ENCODE data around the gene EPS8L1. TPM values are rescaled to one million over a fixed set of nuclear protein-coding genes. Genes with fewer than 3 reads are reported as not detected.
"Not testable (repeated sequence)": the region's sequence is repeated elsewhere in the genome, so short reads cannot be mapped to it uniquely, and the experiment has no call there.

Gene EPS8L1
- total and polyA plus RNA-seq, 8 donors = 5.3 to 37.5 (median 14.3) TPM

DNA sequence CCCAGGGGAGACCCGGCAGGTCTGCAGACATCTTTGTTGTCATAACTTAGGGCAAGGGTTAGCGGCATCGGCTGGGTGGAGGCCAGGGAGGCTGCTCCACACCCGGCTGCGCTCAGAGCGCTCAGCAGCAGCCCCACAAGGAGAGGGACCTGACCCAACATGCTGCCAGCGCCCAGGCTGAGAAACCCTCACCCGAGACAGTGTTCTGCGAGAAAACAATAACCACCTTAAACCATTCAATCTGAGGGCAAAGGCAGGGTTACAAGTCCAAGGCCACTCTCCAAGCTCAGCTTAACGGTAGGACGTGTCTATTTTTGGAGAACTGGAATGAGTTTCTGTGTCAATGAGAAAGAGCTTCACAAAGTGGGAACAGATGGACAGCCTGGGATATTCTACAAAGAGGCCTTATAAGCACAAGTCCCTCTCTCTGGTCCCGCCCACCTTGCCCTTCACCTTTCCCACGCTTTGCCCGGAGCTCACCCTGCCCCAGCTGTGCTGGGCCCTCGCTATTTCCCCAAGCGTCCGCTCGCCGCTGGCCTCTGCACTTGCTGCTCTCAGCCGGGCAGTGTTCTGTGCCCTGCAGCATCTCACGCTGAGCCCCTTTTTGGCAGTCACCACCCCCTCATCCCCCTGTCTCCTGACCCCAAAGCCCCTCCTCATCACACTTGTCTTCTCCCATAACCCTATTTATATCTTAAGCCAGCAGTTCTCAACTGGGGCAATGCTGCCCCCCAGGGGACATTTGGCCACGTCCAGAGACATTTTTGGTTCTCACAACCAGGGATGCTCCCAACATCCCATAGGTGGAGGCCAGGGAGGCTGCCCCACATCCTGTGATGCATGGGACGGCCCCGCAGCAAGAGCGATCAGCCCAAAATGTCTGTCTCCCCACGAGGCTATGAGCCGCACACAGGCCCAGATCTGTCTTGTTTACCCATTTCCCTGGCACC is 24.2 kb downstream of the EPS8L1 start:
- Histone ChIP-seq H3K9me3 (no peaks in the 10 kb centered on the region), H3K27me3 (no peaks in the 10 kb centered on the region), H3K36me3 (peaks cover 0 to 79% of the 10 kb centered on the region in 2 donors), H3K27ac (no peak overlapping the region), H3K4me3 (no peak overlapping the region), H3K4me1 (peaks cover 0 to 8% of the 10 kb centered on the region in 2 donors)
- DNase-seq (no peak), ATAC-seq (no peak)
- intact Hi-C loops (cut with DNase I) = no loop called here
- TF ChIP-seq CTCF (IDR thresholded peaks at IDR 0.05) = no peak

DNA sequence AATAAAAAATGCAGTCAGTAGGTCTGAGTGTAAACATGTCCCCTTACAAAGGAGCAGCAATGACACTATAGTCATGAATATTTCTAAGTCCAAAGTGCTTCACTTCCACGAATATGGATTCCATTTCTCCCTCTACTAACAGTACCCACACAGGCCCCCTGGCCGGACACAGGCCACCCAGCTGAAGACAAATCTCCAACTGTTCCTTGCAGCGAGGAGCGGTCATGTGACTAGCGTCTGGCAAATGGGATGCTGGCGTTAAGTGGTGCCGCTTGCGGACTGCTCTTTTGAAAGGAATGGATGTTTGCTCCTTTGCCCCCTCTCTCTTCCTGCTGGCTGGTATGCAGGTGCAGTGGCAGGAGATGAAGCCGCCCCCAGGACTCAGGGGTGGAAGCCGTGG is 25.6 kb downstream of the EPS8L1 start:
- Histone ChIP-seq H3K27me3 (no peaks in the 10 kb centered on the region), H3K9me3 (no peaks in the 10 kb centered on the region), H3K36me3 (peaks cover 0 to 74% of the 10 kb centered on the region in 2 donors), H3K4me3 (no peak overlapping the region), H3K4me1 (peaks cover 0 to 8% of the 10 kb centered on the region in 2 donors), H3K27ac (no peak overlapping the region)
- TF ChIP-seq CTCF (IDR thresholded peaks at IDR 0.05) = no peak
- ATAC-seq = no peak
- intact Hi-C loops (cut with DNase I) = no loop called here
- no peak for DNase-seq

- no peak for TF ChIP-seq CTCF (IDR thresholded peaks at IDR 0.05)
- H3K4me1 ChIP-seq = peaks cover 0 to 8% of the 10 kb centered on the region in 2 donors
- intact Hi-C loops (cut with DNase I) = no loop called here
- ATAC-seq = no peak
- H3K9me3 ChIP-seq = no peaks in the 10 kb centered on the region
- H3K27me3 ChIP-seq = no peaks in the 10 kb centered on the region
- peaks cover 0 to 76% of the 10 kb centered on the region in 2 donors for H3K36me3 ChIP-seq
- DNase-seq = no peak
- H3K4me3 ChIP-seq = no peak overlapping the region
- H3K27ac ChIP-seq = no peak overlapping the region
Observed at GRCh38 chr19:55103190-55103589, 27.5 kb downstream of the EPS8L1 start.

DNA sequence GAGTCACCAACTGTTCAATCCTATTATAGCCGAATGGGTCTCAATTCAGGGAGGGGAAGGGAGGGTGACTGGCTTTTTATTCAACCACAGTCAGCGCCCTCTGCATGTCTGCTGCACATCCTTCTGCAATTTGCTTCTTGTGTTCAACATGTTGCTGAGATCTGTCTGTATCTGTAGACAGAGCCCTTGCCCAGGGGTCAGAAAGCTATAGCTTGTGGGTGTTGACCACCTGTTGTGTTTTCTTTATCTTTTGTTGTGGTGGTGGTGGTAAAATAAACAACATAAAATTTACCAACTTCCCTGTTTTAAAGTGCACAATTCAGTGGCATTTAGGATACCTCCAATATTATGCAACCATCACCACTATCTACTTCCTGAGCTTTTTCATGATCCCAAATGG is 29.6 kb downstream of the EPS8L1 start:
- Histone ChIP-seq H3K27ac (no peak overlapping the region), H3K9me3 (no peaks in the 10 kb centered on the region), H3K36me3 (peaks cover 0 to 74% of the 10 kb centered on the region in 2 donors), H3K27me3 (no peaks in the 10 kb centered on the region), H3K4me3 (no peak overlapping the region), H3K4me1 (no peaks in the 10 kb centered on the region)
- intact Hi-C loops (cut with DNase I) = no loop called here
- DNase-seq (no peak), ATAC-seq (no peak)
- TF ChIP-seq CTCF (IDR thresholded peaks at IDR 0.05) = no peak

DNA sequence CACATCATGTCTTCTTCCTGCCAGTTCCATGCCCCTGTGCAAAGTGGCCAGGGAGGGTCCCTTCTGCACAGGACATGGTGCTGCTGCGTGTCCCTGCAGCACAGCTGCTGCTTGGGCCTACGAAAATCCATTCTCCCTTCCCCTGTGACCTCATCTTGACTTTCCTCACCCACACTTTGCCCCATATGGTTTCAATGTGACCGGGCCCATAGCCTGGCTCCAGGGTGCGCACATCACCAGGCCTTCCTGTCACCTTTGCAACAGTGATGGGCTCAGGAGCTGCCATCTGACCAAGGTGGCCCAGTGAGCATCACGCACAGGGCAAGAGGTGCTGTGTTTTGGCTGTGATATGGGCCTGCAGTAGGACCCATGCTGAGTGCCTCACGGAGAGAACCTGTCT is 30.9 kb downstream of the EPS8L1 start:
- intact Hi-C loops (cut with DNase I) = no loop called here
- no peak for DNase-seq
- TF ChIP-seq CTCF (IDR thresholded peaks at IDR 0.05) = no peak
- H3K4me1 ChIP-seq = no peaks in the 10 kb centered on the region
- no peak for ATAC-seq
- no peaks in the 10 kb centered on the region for H3K9me3 ChIP-seq
- no peak overlapping the region for H3K4me3 ChIP-seq
- no peak overlapping the region for H3K27ac ChIP-seq
- H3K36me3 ChIP-seq = peaks cover 0 to 70% of the 10 kb centered on the region in 2 donors
- no peaks in the 10 kb centered on the region for H3K27me3 ChIP-seq

DNA sequence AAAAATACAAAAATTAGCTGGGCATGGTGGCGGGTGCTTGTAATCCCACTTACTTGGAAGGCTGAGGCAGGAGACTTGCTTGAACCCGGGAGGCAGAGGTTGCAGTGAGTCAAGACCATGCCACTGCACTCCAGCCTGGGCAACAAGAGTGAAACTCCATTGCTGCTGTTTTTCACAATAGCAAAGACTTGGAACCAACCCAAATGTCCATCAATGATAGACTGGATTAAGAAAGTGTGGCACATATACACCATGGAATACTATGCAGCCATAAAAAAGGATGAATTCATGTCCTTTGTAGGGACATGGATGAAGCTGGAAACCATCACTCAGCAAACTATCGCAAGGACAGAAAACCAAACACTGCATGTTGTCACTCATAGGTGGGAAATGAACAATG is 31.6 kb downstream of the EPS8L1 start:
- DNase-seq; H3K4me3 ChIP-seq; H3K27me3 ChIP-seq; H3K27ac ChIP-seq; intact Hi-C loops (cut with DNase I); ATAC-seq; H3K9me3 ChIP-seq; H3K4me1 ChIP-seq: not testable (repeated sequence)
- peaks cover 0 to 70% of the 10 kb centered on the region in 2 donors for H3K36me3 ChIP-seq
